Measurements from ENCODE around the gene IL36RN.

IL36RN gene

GRCh38 chr2:113098532-113098931, 39.5 kb downstream of the IL36RN start:
- no peak for TF ChIP-seq ZFX (IDR thresholded peaks at IDR 0.05)
- TF ChIP-seq, protein P1, sequence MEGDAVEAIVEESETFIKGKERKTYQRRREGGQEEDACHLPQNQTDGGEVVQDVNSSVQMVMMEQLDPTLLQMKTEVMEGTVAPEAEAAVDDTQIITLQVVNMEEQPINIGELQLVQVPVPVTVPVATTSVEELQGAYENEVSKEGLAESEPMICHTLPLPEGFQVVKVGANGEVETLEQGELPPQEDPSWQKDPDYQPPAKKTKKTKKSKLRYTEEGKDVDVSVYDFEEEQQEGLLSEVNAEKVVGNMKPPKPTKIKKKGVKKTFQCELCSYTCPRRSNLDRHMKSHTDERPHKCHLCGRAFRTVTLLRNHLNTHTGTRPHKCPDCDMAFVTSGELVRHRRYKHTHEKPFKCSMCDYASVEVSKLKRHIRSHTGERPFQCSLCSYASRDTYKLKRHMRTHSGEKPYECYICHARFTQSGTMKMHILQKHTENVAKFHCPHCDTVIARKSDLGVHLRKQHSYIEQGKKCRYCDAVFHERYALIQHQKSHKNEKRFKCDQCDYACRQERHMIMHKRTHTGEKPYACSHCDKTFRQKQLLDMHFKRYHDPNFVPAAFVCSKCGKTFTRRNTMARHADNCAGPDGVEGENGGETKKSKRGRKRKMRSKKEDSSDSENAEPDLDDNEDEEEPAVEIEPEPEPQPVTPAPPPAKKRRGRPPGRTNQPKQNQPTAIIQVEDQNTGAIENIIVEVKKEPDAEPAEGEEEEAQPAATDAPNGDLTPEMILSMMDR (conservative IDR thresholded peaks at IDR 0.05), result no peak
- H3K27ac ChIP-seq, result no peak overlapping the region

GRCh38 chr2:113102133-113102532, 43.1 kb downstream of the IL36RN start:
- no peak overlapping the region for H3K27ac ChIP-seq
- TF ChIP-seq, protein P1 (conservative IDR thresholded peaks at IDR 0.05), result no peak
- TF ChIP-seq ZFX (IDR thresholded peaks at IDR 0.05), result no peak

GRCh38 chr2:113103277-113103676, 44.3 kb downstream of the IL36RN start:
- TF ChIP-seq, protein P1 (conservative IDR thresholded peaks at IDR 0.05), result no peak
- no peak for TF ChIP-seq ZFX (IDR thresholded peaks at IDR 0.05)
- no peak overlapping the region for H3K27ac ChIP-seq

GRCh38 chr2:113104054-113104611, 45.1 kb downstream of the IL36RN start:
- TF ChIP-seq ZFX (IDR thresholded peaks at IDR 0.05), result no peak
- TF ChIP-seq, protein P1 (conservative IDR thresholded peaks at IDR 0.05), result no peak

DNA sequence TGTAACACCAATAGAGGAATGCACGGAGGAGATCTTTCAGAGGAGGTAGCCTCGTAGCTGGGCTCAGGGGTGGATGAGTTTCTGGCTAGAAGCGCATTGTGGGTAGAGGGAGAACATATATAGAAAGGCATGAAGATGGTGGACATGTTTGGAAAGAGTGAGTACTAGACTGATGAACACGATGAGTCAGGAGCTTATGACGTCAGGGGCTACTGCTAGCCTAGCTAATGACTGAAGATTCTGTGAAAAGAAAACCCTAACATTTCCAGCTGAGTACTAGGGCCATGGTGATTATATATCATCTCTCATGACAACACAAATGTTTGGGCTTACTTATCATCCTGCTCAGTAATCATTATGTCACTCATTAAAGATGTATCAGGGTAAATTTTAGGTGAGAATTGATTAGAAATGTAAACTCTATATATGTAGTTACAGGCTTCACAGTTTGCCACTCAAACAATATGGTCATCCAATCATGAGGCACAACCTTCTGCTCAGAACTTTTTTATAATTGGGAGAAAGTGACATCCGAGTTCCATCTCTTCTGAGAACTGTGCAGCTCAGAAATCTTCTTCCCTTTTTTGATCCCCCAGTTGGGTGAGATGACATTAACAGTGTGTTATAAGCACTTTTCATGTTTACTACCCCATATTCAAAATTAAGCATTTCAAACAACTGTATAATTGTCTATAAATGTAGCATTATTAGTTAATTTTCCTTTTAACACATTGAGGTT, 46.2 kb downstream of the IL36RN start:
- TF ChIP-seq, protein P1 (conservative IDR thresholded peaks at IDR 0.05), result no peak
- no peak for TF ChIP-seq ZFX (IDR thresholded peaks at IDR 0.05)
- no peak overlapping the region for H3K27ac ChIP-seq

More at GRCh38 chr2:113104054-113104611, 45.1 kb downstream of the IL36RN start:
- no peak overlapping the region for H3K27ac ChIP-seq

GRCh38 chr2:113111121-113111520, 52.1 kb downstream of the IL36RN start:
- no peak for TF ChIP-seq ZFX (IDR thresholded peaks at IDR 0.05)
- TF ChIP-seq, protein P1 (conservative IDR thresholded peaks at IDR 0.05), result no peak
- no peak overlapping the region for H3K27ac ChIP-seq

- H3K27ac ChIP-seq, result no peak overlapping the region
- TF ChIP-seq, protein P1 (conservative IDR thresholded peaks at IDR 0.05), result no peak
- TF ChIP-seq ZFX (IDR thresholded peaks at IDR 0.05), result no peak
Observed at GRCh38 chr2:113111823-113112287, 52.9 kb downstream of the IL36RN start.

Measured in C4-2B (cell line).